ENCODE results near the gene MAST1.

MAST1 gene

GRCh38 chr19:12872941-12873890 lies 34.9 kb downstream of the MAST1 start:
- no peak overlapping the region for H3K9ac ChIP-seq (ENCODE audit: low read depth in 1 of 2, low read length in 2 of 2)
- no peak overlapping the region for H3K27ac ChIP-seq (ENCODE audit: low read depth, low read length)
- H3K27me3 ChIP-seq (ENCODE audit: control insufficient read depth in 1 of 2, insufficient read depth in 2 of 2, low read length in 2 of 2), result no peaks in the 10 kb centered on the region
- peaks cover 2 to 17% of the 10 kb centered on the region in 2 donors for H3K36me3 ChIP-seq (ENCODE audit: control insufficient read depth in 1 of 2, insufficient read depth in 2 of 2, low read length in 2 of 2)
- H3K9me3 ChIP-seq (ENCODE audit: control insufficient read depth in 1 of 2, low read length in 2 of 2), result no peaks in the 10 kb centered on the region
- peak overlapping the region; percentile 50 to 63 for H3K4me3 ChIP-seq (ENCODE audit: low read depth in 1 of 2, low read length in 2 of 2)
- no peaks in the 10 kb centered on the region for H3K4me1 ChIP-seq (ENCODE audit: control insufficient read depth in 1 of 2, insufficient read depth in 2 of 2, low read length in 2 of 2)

GRCh38 chr19:12873891-12874745 lies 35.8 kb downstream of the MAST1 start:
- H3K27me3 ChIP-seq (ENCODE audit: control insufficient read depth in 1 of 2, insufficient read depth in 2 of 2, low read length in 2 of 2), result no peaks in the 10 kb centered on the region
- H3K4me3 ChIP-seq (ENCODE audit: low read depth in 1 of 2, low read length in 2 of 2), result peak overlapping the region in 1 of 2 donors; percentile 63
- H3K36me3 ChIP-seq (ENCODE audit: control insufficient read depth in 1 of 2, insufficient read depth in 2 of 2, low read length in 2 of 2), result peaks cover 3 to 18% of the 10 kb centered on the region in 2 donors
- no peak overlapping the region for H3K9ac ChIP-seq (ENCODE audit: low read depth in 1 of 2, low read length in 2 of 2)
- no peaks in the 10 kb centered on the region for H3K9me3 ChIP-seq (ENCODE audit: control insufficient read depth in 1 of 2, low read length in 2 of 2)
- no peaks in the 10 kb centered on the region for H3K4me1 ChIP-seq (ENCODE audit: control insufficient read depth in 1 of 2, insufficient read depth in 2 of 2, low read length in 2 of 2)
- no peak overlapping the region for H3K27ac ChIP-seq (ENCODE audit: low read depth, low read length)

- Histone ChIP-seq H3K9ac (ENCODE audit: low read depth in 1 of 2, low read length in 2 of 2) (no peak overlapping the region), H3K36me3 (ENCODE audit: control insufficient read depth in 1 of 2, insufficient read depth in 2 of 2, low read length in 2 of 2) (peaks cover 3 to 18% of the 10 kb centered on the region in 2 donors), H3K4me3 (ENCODE audit: low read depth in 1 of 2, low read length in 2 of 2) (no peak overlapping the region), H3K27ac (ENCODE audit: low read depth, low read length) (no peak overlapping the region), H3K9me3 (ENCODE audit: control insufficient read depth in 1 of 2, low read length in 2 of 2) (no peaks in the 10 kb centered on the region), H3K27me3 (ENCODE audit: control insufficient read depth in 1 of 2, insufficient read depth in 2 of 2, low read length in 2 of 2) (no peaks in the 10 kb centered on the region), H3K4me1 (ENCODE audit: control insufficient read depth in 1 of 2, insufficient read depth in 2 of 2, low read length in 2 of 2) (no peaks in the 10 kb centered on the region)
Observed at GRCh38 chr19:12875086-12875485, 36.8 kb downstream of the MAST1 start.

GRCh38 chr19:12880551-12881171 lies 42.3 kb downstream of the MAST1 start:
- H3K4me3 ChIP-seq (ENCODE audit: low read depth in 1 of 2, low read length in 2 of 2), result peak overlapping the region; percentile 85 to 94
- H3K27ac ChIP-seq (ENCODE audit: low read depth, low read length), result peak overlapping the region; percentile 73
- H3K9me3 ChIP-seq (ENCODE audit: control insufficient read depth in 1 of 2, low read length in 2 of 2), result peaks cover 8 to 13% of the 10 kb centered on the region in 2 donors
- H3K4me1 ChIP-seq (ENCODE audit: control insufficient read depth in 1 of 2, insufficient read depth in 2 of 2, low read length in 2 of 2), result peaks cover 0 to 16% of the 10 kb centered on the region in 2 donors
- peak overlapping the region; percentile 81 to 92 for H3K9ac ChIP-seq (ENCODE audit: low read depth in 1 of 2, low read length in 2 of 2)
- no peaks in the 10 kb centered on the region for H3K27me3 ChIP-seq (ENCODE audit: control insufficient read depth in 1 of 2, insufficient read depth in 2 of 2, low read length in 2 of 2)
- peaks cover 3 to 11% of the 10 kb centered on the region in 2 donors for H3K36me3 ChIP-seq (ENCODE audit: control insufficient read depth in 1 of 2, insufficient read depth in 2 of 2, low read length in 2 of 2)

GRCh38 chr19:12881172-12881808 lies 43.0 kb downstream of the MAST1 start, which contains the start of gene DNASE2:
Gene DNASE2, minus strand, starts transcription at chr19:12881449. Its CDS starts 74 bp downstream, at chr19:12881375.
- H3K36me3 ChIP-seq (ENCODE audit: control insufficient read depth in 1 of 2, insufficient read depth in 2 of 2, low read length in 2 of 2), result peaks cover 3 to 7% of the 10 kb centered on the region in 2 donors
- H3K27me3 ChIP-seq (ENCODE audit: control insufficient read depth in 1 of 2, insufficient read depth in 2 of 2, low read length in 2 of 2), result no peaks in the 10 kb centered on the region
- H3K4me3 ChIP-seq (ENCODE audit: low read depth in 1 of 2, low read length in 2 of 2), result peak within 1 kb of the TSS; percentile 85 to 94
- peaks cover 8 to 13% of the 10 kb centered on the region in 2 donors for H3K9me3 ChIP-seq (ENCODE audit: control insufficient read depth in 1 of 2, low read length in 2 of 2)
- H3K9ac ChIP-seq (ENCODE audit: low read depth in 1 of 2, low read length in 2 of 2), result peak within 1 kb of the TSS; percentile 81 to 92
- peaks cover 0 to 18% of the 10 kb centered on the region in 2 donors for H3K4me1 ChIP-seq (ENCODE audit: control insufficient read depth in 1 of 2, insufficient read depth in 2 of 2, low read length in 2 of 2)
- H3K27ac ChIP-seq (ENCODE audit: low read depth, low read length), result peak within 1 kb of the TSS; percentile 73

- peaks cover 0 to 18% of the 10 kb centered on the region in 2 donors for H3K4me1 ChIP-seq (ENCODE audit: control insufficient read depth in 1 of 2, insufficient read depth in 2 of 2, low read length in 2 of 2)
- H3K4me3 ChIP-seq (ENCODE audit: low read depth in 1 of 2, low read length in 2 of 2), result no peak overlapping the region
- H3K36me3 ChIP-seq (ENCODE audit: control insufficient read depth in 1 of 2, insufficient read depth in 2 of 2, low read length in 2 of 2), result peaks cover 3 to 7% of the 10 kb centered on the region in 2 donors
- H3K27me3 ChIP-seq (ENCODE audit: control insufficient read depth in 1 of 2, insufficient read depth in 2 of 2, low read length in 2 of 2), result no peaks in the 10 kb centered on the region
- no peak overlapping the region for H3K9ac ChIP-seq (ENCODE audit: low read depth in 1 of 2, low read length in 2 of 2)
- H3K9me3 ChIP-seq (ENCODE audit: control insufficient read depth in 1 of 2, low read length in 2 of 2), result peaks cover 8 to 13% of the 10 kb centered on the region in 2 donors
- H3K27ac ChIP-seq (ENCODE audit: low read depth, low read length), result no peak overlapping the region
Observed at GRCh38 chr19:12882589-12882988, 44.3 kb downstream of the MAST1 start.

- Histone ChIP-seq H3K36me3 (ENCODE audit: control insufficient read depth in 1 of 2, insufficient read depth in 2 of 2, low read length in 2 of 2) (no peaks in the 10 kb centered on the region), H3K9ac (ENCODE audit: low read depth in 1 of 2, low read length in 2 of 2) (no peak overlapping the region), H3K27me3 (ENCODE audit: control insufficient read depth in 1 of 2, insufficient read depth in 2 of 2, low read length in 2 of 2) (no peaks in the 10 kb centered on the region), H3K4me3 (ENCODE audit: low read depth in 1 of 2, low read length in 2 of 2) (peak overlapping the region in 1 of 2 donors; percentile 61), H3K4me1 (ENCODE audit: control insufficient read depth in 1 of 2, insufficient read depth in 2 of 2, low read length in 2 of 2) (peaks cover 0 to 18% of the 10 kb centered on the region in 2 donors), H3K27ac (ENCODE audit: low read depth, low read length) (no peak overlapping the region), H3K9me3 (ENCODE audit: control insufficient read depth in 1 of 2, low read length in 2 of 2) (peaks cover 8 to 13% of the 10 kb centered on the region in 2 donors)
Observed at GRCh38 chr19:12884202-12884601, 45.9 kb downstream of the MAST1 start.

GRCh38 chr19:12884627-12884925 lies 46.3 kb downstream of the MAST1 start:
- Histone ChIP-seq H3K27ac (ENCODE audit: low read depth, low read length) (no peak overlapping the region), H3K4me3 (ENCODE audit: low read depth in 1 of 2, low read length in 2 of 2) (peak overlapping the region; percentile 61 to 67), H3K27me3 (ENCODE audit: control insufficient read depth in 1 of 2, insufficient read depth in 2 of 2, low read length in 2 of 2) (no peaks in the 10 kb centered on the region), H3K4me1 (ENCODE audit: control insufficient read depth in 1 of 2, insufficient read depth in 2 of 2, low read length in 2 of 2) (peaks cover 0 to 18% of the 10 kb centered on the region in 2 donors), H3K9me3 (ENCODE audit: control insufficient read depth in 1 of 2, low read length in 2 of 2) (peaks cover 8 to 13% of the 10 kb centered on the region in 2 donors), H3K9ac (ENCODE audit: low read depth in 1 of 2, low read length in 2 of 2) (no peak overlapping the region), H3K36me3 (ENCODE audit: control insufficient read depth in 1 of 2, insufficient read depth in 2 of 2, low read length in 2 of 2) (no peaks in the 10 kb centered on the region)

GRCh38 chr19:12884926-12885748 lies 46.8 kb downstream of the MAST1 start:
- H3K27me3 ChIP-seq (ENCODE audit: control insufficient read depth in 1 of 2, insufficient read depth in 2 of 2, low read length in 2 of 2), result no peaks in the 10 kb centered on the region
- peaks cover 0 to 18% of the 10 kb centered on the region in 2 donors for H3K4me1 ChIP-seq (ENCODE audit: control insufficient read depth in 1 of 2, insufficient read depth in 2 of 2, low read length in 2 of 2)
- H3K36me3 ChIP-seq (ENCODE audit: control insufficient read depth in 1 of 2, insufficient read depth in 2 of 2, low read length in 2 of 2), result no peaks in the 10 kb centered on the region
- peaks cover 8 to 13% of the 10 kb centered on the region in 2 donors for H3K9me3 ChIP-seq (ENCODE audit: control insufficient read depth in 1 of 2, low read length in 2 of 2)
- no peak overlapping the region for H3K27ac ChIP-seq (ENCODE audit: low read depth, low read length)
- peak overlapping the region; percentile 6 to 38 for H3K9ac ChIP-seq (ENCODE audit: low read depth in 1 of 2, low read length in 2 of 2)
- peak overlapping the region; percentile 61 to 67 for H3K4me3 ChIP-seq (ENCODE audit: low read depth in 1 of 2, low read length in 2 of 2)
